ENCODE data around the gene DCPS. TPM values are rescaled to one million over a fixed set of nuclear protein-coding genes. Genes with fewer than 3 reads are reported as not detected.

The DCPS gene
- total RNA-seq, 1 experiment from 2014 or later = 26.2 TPM

DNA sequence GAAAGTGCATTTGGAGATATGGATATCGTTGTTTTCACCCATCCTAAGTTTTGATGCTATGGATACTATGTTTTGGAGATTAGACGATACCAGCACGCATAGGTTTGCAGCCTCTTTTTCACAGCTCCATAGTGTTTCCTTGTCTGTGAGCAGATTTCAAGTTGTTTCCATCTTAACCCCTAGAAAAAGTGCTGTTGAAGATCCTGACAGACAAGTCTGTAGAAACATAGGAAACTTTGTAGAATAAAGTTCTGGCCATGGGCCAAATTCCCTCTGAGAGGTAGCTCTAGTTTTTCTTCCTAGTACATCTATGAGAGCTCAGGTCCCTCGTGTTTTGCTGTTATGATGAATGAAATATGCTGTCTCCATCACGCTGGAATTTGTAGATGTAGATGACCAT lies 84.0 kb downstream of the DCPS start:
- Mint-ChIP-seq H3K4me3 (no peak overlapping the region), H3K9me3 (no peaks in the 10 kb centered on the region), H3K36me3 (no peaks in the 10 kb centered on the region), H3K27me3 (ENCODE audit: low read depth) (no peaks in the 10 kb centered on the region), H3K4me1 (peaks cover 23% of the 10 kb centered on the region), H3K27ac (no peak overlapping the region)
- CTCF ChIA-PET = no interaction called here
- TF ChIP-seq GABPB1 (CRISPR knock-in tag; IDR thresholded peaks at IDR 0.05) = no peak
- no peak for TF ChIP-seq ZNF416 (CRISPR knock-in tag; IDR thresholded peaks at IDR 0.05)
- no peak for TF ChIP-seq KAT7 (CRISPR knock-in tag; IDR thresholded peaks at IDR 0.05; ENCODE audit: borderline replicate concordance)
- no peak for TF ChIP-seq ATF3 (CRISPR knock-in tag; conservative IDR thresholded peaks at IDR 0.05)
- TF ChIP-seq, protein P1, sequence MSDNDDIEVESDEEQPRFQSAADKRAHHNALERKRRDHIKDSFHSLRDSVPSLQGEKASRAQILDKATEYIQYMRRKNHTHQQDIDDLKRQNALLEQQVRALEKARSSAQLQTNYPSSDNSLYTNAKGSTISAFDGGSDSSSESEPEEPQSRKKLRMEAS (CRISPR knock-in tag; IDR thresholded peaks at IDR 0.05) = no peak
- TF ChIP-seq, protein P2, sequence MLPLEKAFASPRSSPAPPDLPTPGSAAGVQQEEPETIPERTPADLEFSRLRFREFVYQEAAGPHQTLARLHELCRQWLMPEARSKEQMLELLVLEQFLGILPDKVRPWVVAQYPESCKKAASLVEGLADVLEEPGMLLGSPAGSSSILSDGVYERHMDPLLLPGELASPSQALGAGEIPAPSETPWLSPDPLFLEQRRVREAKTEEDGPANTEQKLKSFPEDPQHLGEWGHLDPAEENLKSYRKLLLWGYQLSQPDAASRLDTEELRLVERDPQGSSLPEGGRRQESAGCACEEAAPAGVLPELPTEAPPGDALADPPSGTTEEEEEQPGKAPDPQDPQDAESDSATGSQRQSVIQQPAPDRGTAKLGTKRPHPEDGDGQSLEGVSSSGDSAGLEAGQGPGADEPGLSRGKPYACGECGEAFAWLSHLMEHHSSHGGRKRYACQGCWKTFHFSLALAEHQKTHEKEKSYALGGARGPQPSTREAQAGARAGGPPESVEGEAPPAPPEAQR (CRISPR knock-in tag; IDR thresholded peaks at IDR 0.05) = no peak
- TF ChIP-seq JUN (CRISPR knock-in tag; IDR thresholded peaks at IDR 0.05) = no peak
- TF ChIP-seq, protein P3, sequence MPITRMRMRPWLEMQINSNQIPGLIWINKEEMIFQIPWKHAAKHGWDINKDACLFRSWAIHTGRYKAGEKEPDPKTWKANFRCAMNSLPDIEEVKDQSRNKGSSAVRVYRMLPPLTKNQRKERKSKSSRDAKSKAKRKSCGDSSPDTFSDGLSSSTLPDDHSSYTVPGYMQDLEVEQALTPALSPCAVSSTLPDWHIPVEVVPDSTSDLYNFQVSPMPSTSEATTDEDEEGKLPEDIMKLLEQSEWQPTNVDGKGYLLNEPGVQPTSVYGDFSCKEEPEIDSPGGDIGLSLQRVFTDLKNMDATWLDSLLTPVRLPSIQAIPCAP (CRISPR knock-in tag; IDR thresholded peaks at IDR 0.05) = no peak
- TF ChIP-seq, protein P4, sequence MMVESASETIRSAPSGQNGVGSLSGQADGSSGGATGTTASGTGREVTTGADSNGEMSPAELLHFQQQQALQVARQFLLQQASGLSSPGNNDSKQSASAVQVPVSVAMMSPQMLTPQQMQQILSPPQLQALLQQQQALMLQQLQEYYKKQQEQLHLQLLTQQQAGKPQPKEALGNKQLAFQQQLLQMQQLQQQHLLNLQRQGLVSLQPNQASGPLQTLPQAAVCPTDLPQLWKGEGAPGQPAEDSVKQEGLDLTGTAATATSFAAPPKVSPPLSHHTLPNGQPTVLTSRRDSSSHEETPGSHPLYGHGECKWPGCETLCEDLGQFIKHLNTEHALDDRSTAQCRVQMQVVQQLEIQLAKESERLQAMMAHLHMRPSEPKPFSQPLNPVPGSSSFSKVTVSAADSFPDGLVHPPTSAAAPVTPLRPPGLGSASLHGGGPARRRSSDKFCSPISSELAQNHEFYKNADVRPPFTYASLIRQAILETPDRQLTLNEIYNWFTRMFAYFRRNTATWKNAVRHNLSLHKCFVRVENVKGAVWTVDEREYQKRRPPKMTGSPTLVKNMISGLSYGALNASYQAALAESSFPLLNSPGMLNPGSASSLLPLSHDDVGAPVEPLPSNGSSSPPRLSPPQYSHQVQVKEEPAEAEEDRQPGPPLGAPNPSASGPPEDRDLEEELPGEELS (CRISPR knock-in tag; IDR thresholded peaks at IDR 0.05) = no peak
- no peak for TF ChIP-seq ZNF425 (CRISPR knock-in tag; conservative IDR thresholded peaks at IDR 0.05)
- no peak for TF ChIP-seq OVOL2 (CRISPR knock-in tag; IDR thresholded peaks at IDR 0.05; ENCODE audit: borderline replicate concordance)
- no peak for TF ChIP-seq FOXK1 (CRISPR knock-in tag; IDR thresholded peaks at IDR 0.05)
- ATAC-seq (no peak), DNase-seq (ENCODE audit: low spot score) (no peak)
- POLR2A ChIA-PET = no interaction called here

DNA sequence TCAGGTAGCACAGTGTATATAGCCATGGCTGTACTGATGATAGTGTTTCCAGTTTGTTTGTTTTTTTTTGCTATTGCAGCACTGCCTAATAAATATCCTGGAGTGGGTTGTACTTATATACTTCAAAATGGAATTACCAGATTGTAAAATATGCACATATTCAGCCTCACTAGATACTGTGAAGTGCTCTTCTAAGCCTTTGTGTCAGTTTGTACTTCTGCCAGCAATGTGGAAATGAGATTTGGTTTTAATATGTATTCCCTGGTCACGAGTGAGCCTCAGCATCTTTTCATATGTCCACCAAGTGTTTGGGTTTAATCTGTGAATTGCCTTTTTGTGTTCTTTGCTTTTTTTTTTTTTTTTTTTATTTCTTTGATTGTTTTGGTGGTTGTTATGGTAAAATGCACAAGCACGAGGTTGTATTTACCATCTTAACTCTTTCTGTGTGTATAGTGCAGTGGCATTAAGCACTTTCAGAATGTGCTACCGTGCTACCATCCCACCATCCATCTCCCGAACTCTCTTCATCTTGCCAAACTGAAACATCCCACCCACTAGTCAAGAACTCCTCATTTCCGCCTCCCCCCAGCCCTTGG lies 86.5 kb downstream of the DCPS start:
- no peaks in the 10 kb centered on the region for H3K27me3 Mint-ChIP-seq (ENCODE audit: low read depth)
- ChIA-PET POLR2A (no interaction called here), CTCF (interaction anchor here (1.2 kb wide), 1 partner anchor 80 kb away, joined by 3 read pairs; no protein-coding TSS in a partner anchor)
- H3K4me1 Mint-ChIP-seq = peaks cover 28% of the 10 kb centered on the region
- no peaks in the 10 kb centered on the region for H3K36me3 Mint-ChIP-seq
- no peaks in the 10 kb centered on the region for H3K9me3 Mint-ChIP-seq
- TF ChIP-seq ZNF263 (CRISPR knock-in tag; IDR thresholded peaks at IDR 0.05; ENCODE audit: low read depth) (no peak), NFATC4 (CRISPR knock-in tag; IDR thresholded peaks at IDR 0.05) (no peak), SMAD3 (CRISPR knock-in tag; IDR thresholded peaks at IDR 0.05; ENCODE audit: borderline replicate concordance) (no peak), CREM (CRISPR knock-in tag; IDR thresholded peaks at IDR 0.05) (no peak), ATF6 (CRISPR knock-in tag; IDR thresholded peaks at IDR 0.05) (no peak)
- ATAC-seq (no peak), DNase-seq (ENCODE audit: low spot score) (no peak)
- no peak overlapping the region for H3K27ac Mint-ChIP-seq
- no peak overlapping the region for H3K4me3 Mint-ChIP-seq
